Peyer's patch (tissue), 4 donors: ENCODE data around the gene C1orf35. TPM values are rescaled to one million over a fixed set of nuclear protein-coding genes. Genes with fewer than 3 reads are reported as not detected.

ENCODE experiments used
- DNase-seq, 3 donors: peaks; one replicate each; pipeline ENCODE4 v3.0.0-alpha.2; 2017 to 2019
- H3K27ac ChIP-seq, 4 donors: fragments of 200-600 bp; sonication (generic); one replicate each; pipeline ENCODE4 v1.5.1; 2016 to 2019
- H3K27me3 ChIP-seq, 2 donors: fragments of 200-600 bp; sonication (generic); one replicate each; pipeline ENCODE4 v1.5.1; 2019
- H3K36me3 ChIP-seq, 3 donors: fragments of 200-600 bp; sonication (generic); one replicate each; pipeline ENCODE4 v1.5.1; 2016 to 2019
- H3K4me1 ChIP-seq, 4 donors: fragments of 200-600 bp; sonication (generic); one replicate each; pipeline ENCODE4 v1.5.1; 2016 to 2019
- H3K4me3 ChIP-seq, 4 donors: fragments of 200-600 bp; sonication (generic); 1 replicate in 3 of 4; 2 replicates in 1 of 4; pipeline ENCODE4 v1.5.1; 2016 to 2019; ENCODE audit warnings: mild to moderate bottlenecking in 1 of 4
- H3K9me3 ChIP-seq, 4 donors: fragments of 200-600 bp; sonication (generic); one replicate each; pipeline ENCODE4 v1.5.1; 2016 to 2019; ENCODE audit warnings: mild to moderate bottlenecking in 1 of 4
- POLR2A ChIP-seq, 2 donors: fragments of 450-650 bp; IDR thresholded peaks; one replicate each; pipeline ENCODE4 v1.5.1; 2017; ENCODE audit warnings: antibody characterized with exemption in 2 of 2, mild to moderate bottlenecking in 2 of 2, moderate library complexity in 2 of 2
- total RNA-seq, 4 donors: library from RNA; depleted of rRNA; stranded (reverse); fragments of >200 nt; gene quantifications; one replicate each; pipeline ENCODE4 v1.1.0, GENCODE V29; 2016
- TF ChIP-seq, protein P1 (sequence below), 6 experiments: fragments of 450-650 bp in 4 of 6; fragments of 200-600 bp in 2 of 6; sonication (generic) in 1 of 6; IDR thresholded peaks; one replicate each; pipeline ENCODE4 v1.5.1; 2017 to 2019; ENCODE audit warnings: antibody characterized with exemption in 6 of 6, mild to moderate bottlenecking in 3 of 6, moderate library complexity in 1 of 6

The C1orf35 gene
- total RNA-seq, 4 donors from 2014 or later = 6.0 to 19.8 (median 16.2) TPM

GRCh38 chr1:228079601-228080263, 23.4 kb downstream of the C1orf35 start:
- H3K27ac ChIP-seq = no peak overlapping the region
- no peaks in the 10 kb centered on the region for H3K36me3 ChIP-seq
- no peak overlapping the region for H3K4me3 ChIP-seq
- H3K9me3 ChIP-seq = no peaks in the 10 kb centered on the region
- TF ChIP-seq, protein P1, sequence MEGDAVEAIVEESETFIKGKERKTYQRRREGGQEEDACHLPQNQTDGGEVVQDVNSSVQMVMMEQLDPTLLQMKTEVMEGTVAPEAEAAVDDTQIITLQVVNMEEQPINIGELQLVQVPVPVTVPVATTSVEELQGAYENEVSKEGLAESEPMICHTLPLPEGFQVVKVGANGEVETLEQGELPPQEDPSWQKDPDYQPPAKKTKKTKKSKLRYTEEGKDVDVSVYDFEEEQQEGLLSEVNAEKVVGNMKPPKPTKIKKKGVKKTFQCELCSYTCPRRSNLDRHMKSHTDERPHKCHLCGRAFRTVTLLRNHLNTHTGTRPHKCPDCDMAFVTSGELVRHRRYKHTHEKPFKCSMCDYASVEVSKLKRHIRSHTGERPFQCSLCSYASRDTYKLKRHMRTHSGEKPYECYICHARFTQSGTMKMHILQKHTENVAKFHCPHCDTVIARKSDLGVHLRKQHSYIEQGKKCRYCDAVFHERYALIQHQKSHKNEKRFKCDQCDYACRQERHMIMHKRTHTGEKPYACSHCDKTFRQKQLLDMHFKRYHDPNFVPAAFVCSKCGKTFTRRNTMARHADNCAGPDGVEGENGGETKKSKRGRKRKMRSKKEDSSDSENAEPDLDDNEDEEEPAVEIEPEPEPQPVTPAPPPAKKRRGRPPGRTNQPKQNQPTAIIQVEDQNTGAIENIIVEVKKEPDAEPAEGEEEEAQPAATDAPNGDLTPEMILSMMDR (IDR thresholded peaks at IDR 0.05) = no peak
- no peak for TF ChIP-seq POLR2A (IDR thresholded peaks at IDR 0.05)
- peak in 2 of 3 donors; percentile 34 to 45 for DNase-seq
- no peaks in the 10 kb centered on the region for H3K27me3 ChIP-seq
- H3K4me1 ChIP-seq = peaks cover 0 to 26% (median 17%) of the 10 kb centered on the region in 4 donors

DNA sequence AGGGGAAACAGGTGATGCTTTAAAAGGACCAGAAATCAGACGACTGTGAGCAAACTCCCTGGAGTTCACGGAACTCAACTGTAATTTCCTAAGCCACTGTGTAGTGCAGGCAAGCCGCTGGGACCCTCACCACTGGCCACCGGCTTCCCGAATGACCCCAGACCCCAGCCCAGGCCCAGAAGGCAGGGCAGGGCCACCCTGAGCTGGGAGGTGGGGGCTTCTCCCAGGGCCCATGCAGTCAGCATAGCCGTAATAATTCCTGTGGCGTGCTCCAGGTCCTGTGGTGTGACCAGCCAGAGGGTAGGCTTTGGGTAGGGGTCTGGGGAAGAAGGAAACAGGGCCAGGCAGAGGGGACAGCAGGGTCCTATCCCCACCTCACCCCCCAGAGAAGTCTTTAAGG, 24.1 kb downstream of the C1orf35 start:
- Histone ChIP-seq H3K4me1 (peaks cover 0 to 19% (median 13%) of the 10 kb centered on the region in 4 donors), H3K27me3 (no peaks in the 10 kb centered on the region), H3K27ac (no peak overlapping the region), H3K36me3 (no peaks in the 10 kb centered on the region), H3K9me3 (no peaks in the 10 kb centered on the region), H3K4me3 (no peak overlapping the region)
- DNase-seq = peak in 1 of 3 donors; percentile 37
- TF ChIP-seq, protein P1 (IDR thresholded peaks at IDR 0.05) = no peak
- no peak for TF ChIP-seq POLR2A (IDR thresholded peaks at IDR 0.05)

DNA sequence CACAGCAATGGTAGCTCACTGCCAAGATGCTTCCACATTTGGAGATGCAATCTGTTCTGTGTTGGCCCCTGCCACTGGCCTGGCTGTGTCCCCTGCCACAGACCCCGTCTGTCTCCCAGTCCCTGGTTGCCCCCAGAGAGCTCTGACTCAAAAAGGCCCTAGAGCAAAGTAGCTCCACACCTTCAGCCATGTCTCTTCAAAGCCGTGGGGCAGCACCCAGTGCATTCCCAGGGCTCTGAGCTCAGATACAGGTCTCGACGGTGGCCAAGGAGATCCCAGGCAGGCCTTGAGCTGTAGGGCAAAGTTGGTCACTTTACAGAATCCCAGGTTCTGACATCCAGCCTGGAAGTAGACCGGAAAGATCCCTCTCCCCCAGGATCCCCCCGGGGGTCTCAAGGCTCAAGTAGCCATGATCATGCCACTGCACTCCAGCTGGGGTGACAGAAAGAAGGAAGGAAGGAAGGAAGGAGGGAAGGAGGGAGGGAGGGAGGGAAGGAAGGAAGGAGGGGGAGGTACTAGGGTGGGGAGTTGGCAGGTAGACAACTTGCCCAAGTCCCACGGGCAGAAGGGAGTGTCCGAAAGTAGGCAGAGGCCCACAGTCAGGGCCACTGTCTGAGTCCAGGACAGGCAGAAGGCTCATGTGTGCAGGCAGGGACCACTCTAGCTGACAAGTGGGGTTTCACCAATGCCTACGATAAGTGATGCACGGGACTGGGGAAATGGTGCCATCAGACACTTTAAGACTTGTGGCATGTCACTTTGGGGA, 25.4 kb downstream of the C1orf35 start:
- H3K4me3 ChIP-seq = no peak overlapping the region
- no peaks in the 10 kb centered on the region for H3K36me3 ChIP-seq
- no peak overlapping the region for H3K27ac ChIP-seq
- TF ChIP-seq, protein P1 (IDR thresholded peaks at IDR 0.05) = no peak
- no peak for TF ChIP-seq POLR2A (IDR thresholded peaks at IDR 0.05)
- no peaks in the 10 kb centered on the region for H3K9me3 ChIP-seq
- H3K27me3 ChIP-seq = no peaks in the 10 kb centered on the region
- no peak for DNase-seq
- H3K4me1 ChIP-seq = peaks cover 0 to 16% (median 8%) of the 10 kb centered on the region in 4 donors

DNA sequence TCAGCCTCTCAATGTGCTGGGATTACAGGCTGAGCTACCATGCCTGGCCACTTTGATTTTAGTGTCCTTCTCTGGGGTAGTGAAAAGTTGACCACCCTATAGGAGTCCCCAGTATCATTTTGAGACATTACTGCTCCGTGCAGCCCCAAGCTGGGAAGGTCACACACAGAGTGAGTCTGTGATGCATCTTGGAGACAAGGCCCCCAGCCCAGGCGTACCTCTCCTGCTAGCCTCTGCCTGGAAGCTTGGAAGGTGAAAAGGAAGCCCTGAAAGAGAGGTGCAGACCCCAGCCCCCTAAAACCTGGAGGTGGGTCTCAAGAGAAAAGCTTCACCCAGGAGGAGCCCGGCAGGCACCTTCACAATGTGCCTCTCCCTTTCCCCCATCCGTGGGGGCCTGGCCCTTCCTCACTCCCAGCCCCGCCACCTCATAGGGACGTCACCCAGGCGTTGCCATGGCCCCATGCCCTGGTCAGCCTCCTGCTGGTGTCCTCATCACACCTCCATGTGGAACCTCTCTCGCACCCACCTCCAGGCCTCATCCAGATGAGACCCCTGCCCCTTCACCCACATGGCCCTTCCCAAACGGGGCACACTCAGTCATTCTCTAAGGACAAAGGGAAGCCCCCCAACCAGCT, 26.2 kb downstream of the C1orf35 start:
- Histone ChIP-seq H3K4me3 (no peak overlapping the region), H3K4me1 (peaks cover 0 to 16% (median 8%) of the 10 kb centered on the region in 4 donors), H3K27ac (no peak overlapping the region), H3K27me3 (no peaks in the 10 kb centered on the region), H3K9me3 (no peaks in the 10 kb centered on the region), H3K36me3 (no peaks in the 10 kb centered on the region)
- DNase-seq = no peak
- TF ChIP-seq, protein P1 (IDR thresholded peaks at IDR 0.05) = no peak
- no peak for TF ChIP-seq POLR2A (IDR thresholded peaks at IDR 0.05)

DNA sequence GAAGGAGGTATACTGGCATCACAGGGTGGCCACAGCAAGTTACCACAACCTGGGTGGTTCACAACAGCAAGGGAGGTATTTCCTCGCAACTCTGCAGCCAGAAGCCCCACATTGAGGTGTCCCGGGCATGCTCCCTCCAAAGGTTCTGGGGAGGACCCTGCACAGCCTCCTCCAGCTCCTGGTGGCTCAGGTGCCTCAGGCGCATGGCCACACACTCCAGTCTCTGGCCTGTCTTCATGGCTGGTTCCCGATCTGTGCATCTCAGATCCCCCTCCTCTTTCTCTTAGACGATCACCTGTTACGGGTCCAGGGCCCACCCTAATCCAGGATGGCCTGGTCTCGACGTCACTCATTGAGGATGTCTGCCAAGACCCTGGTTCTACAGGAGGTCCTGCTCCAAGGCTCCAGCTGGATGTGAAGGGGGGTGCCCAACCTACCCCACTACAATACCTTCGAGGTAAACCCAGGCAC, 27.3 kb downstream of the C1orf35 start:
- no peaks in the 10 kb centered on the region for H3K9me3 ChIP-seq
- H3K36me3 ChIP-seq = no peaks in the 10 kb centered on the region
- peaks cover 0 to 6% (median 0%) of the 10 kb centered on the region in 4 donors for H3K4me1 ChIP-seq
- DNase-seq = peak in 1 of 3 donors; percentile 37
- H3K27ac ChIP-seq = no peak overlapping the region
- no peak for TF ChIP-seq POLR2A (IDR thresholded peaks at IDR 0.05)
- TF ChIP-seq, protein P1 (IDR thresholded peaks at IDR 0.05) = no peak
- no peak overlapping the region for H3K4me3 ChIP-seq
- no peaks in the 10 kb centered on the region for H3K27me3 ChIP-seq
